Measurements from ENCODE around the gene COPA.

COPA gene

GRCh38 chr1:160258177-160258798, 84.8 kb downstream of the COPA start:
- H3K9ac ChIP-seq (ENCODE audit: low read depth, low read length): no peak overlapping the region
- H3K27me3 ChIP-seq (ENCODE audit: control insufficient read depth, insufficient read depth, low read length): no peaks in the 10 kb centered on the region
- H3K4me3 ChIP-seq (ENCODE audit: low read depth, low read length): no peak overlapping the region
- no peaks in the 10 kb centered on the region for H3K36me3 ChIP-seq (ENCODE audit: control insufficient read depth, insufficient read depth, low read length)
- H3K9me3 ChIP-seq (ENCODE audit: control insufficient read depth, insufficient read depth, low read length): no peaks in the 10 kb centered on the region
- peaks cover 9% of the 10 kb centered on the region for H3K4me1 ChIP-seq (ENCODE audit: control insufficient read depth, insufficient read depth, low read length)

GRCh38 chr1:160257411-160258015, 85.5 kb downstream of the COPA start:
- Histone ChIP-seq H3K9ac (ENCODE audit: low read depth, low read length) (no peak overlapping the region), H3K27me3 (ENCODE audit: control insufficient read depth, insufficient read depth, low read length) (no peaks in the 10 kb centered on the region), H3K4me1 (ENCODE audit: control insufficient read depth, insufficient read depth, low read length) (peaks cover 9% of the 10 kb centered on the region), H3K36me3 (ENCODE audit: control insufficient read depth, insufficient read depth, low read length) (no peaks in the 10 kb centered on the region), H3K4me3 (ENCODE audit: low read depth, low read length) (no peak overlapping the region), H3K9me3 (ENCODE audit: control insufficient read depth, insufficient read depth, low read length) (no peaks in the 10 kb centered on the region)

GRCh38 chr1:160256396-160257046, 86.5 kb downstream of the COPA start:
- H3K4me1 ChIP-seq (ENCODE audit: control insufficient read depth, insufficient read depth, low read length): peaks cover 9% of the 10 kb centered on the region
- no peaks in the 10 kb centered on the region for H3K9me3 ChIP-seq (ENCODE audit: control insufficient read depth, insufficient read depth, low read length)
- no peaks in the 10 kb centered on the region for H3K36me3 ChIP-seq (ENCODE audit: control insufficient read depth, insufficient read depth, low read length)
- no peak overlapping the region for H3K4me3 ChIP-seq (ENCODE audit: low read depth, low read length)
- H3K9ac ChIP-seq (ENCODE audit: low read depth, low read length): no peak overlapping the region
- no peaks in the 10 kb centered on the region for H3K27me3 ChIP-seq (ENCODE audit: control insufficient read depth, insufficient read depth, low read length)

- Histone ChIP-seq H3K36me3 (ENCODE audit: control insufficient read depth, insufficient read depth, low read length) (no peaks in the 10 kb centered on the region), H3K4me3 (ENCODE audit: low read depth, low read length) (no peak overlapping the region), H3K27me3 (ENCODE audit: control insufficient read depth, insufficient read depth, low read length) (no peaks in the 10 kb centered on the region), H3K4me1 (ENCODE audit: control insufficient read depth, insufficient read depth, low read length) (peaks cover 9% of the 10 kb centered on the region), H3K9ac (ENCODE audit: low read depth, low read length) (no peak overlapping the region), H3K9me3 (ENCODE audit: control insufficient read depth, insufficient read depth, low read length) (no peaks in the 10 kb centered on the region)
Observed at GRCh38 chr1:160255781-160256300, 87.2 kb downstream of the COPA start.

- Histone ChIP-seq H3K36me3 (ENCODE audit: control insufficient read depth, insufficient read depth, low read length) (no peaks in the 10 kb centered on the region), H3K4me1 (ENCODE audit: control insufficient read depth, insufficient read depth, low read length) (no peaks in the 10 kb centered on the region), H3K4me3 (ENCODE audit: low read depth, low read length) (no peak overlapping the region), H3K27me3 (ENCODE audit: control insufficient read depth, insufficient read depth, low read length) (no peaks in the 10 kb centered on the region), H3K9me3 (ENCODE audit: control insufficient read depth, insufficient read depth, low read length) (no peaks in the 10 kb centered on the region), H3K9ac (ENCODE audit: low read depth, low read length) (no peak overlapping the region)
Observed at GRCh38 chr1:160251687-160252526, 91.1 kb downstream of the COPA start.

GRCh38 chr1:160251011-160251410, 92.0 kb downstream of the COPA start:
- H3K36me3 ChIP-seq (ENCODE audit: control insufficient read depth, insufficient read depth, low read length): no peaks in the 10 kb centered on the region

GRCh38 chr1:160247053-160247452, 96.0 kb downstream of the COPA start:
- Histone ChIP-seq H3K4me1 (ENCODE audit: control insufficient read depth, insufficient read depth, low read length) (no peaks in the 10 kb centered on the region), H3K36me3 (ENCODE audit: control insufficient read depth, insufficient read depth, low read length) (no peaks in the 10 kb centered on the region), H3K9me3 (ENCODE audit: control insufficient read depth, insufficient read depth, low read length) (no peaks in the 10 kb centered on the region), H3K4me3 (ENCODE audit: low read depth, low read length) (no peak overlapping the region), H3K27me3 (ENCODE audit: control insufficient read depth, insufficient read depth, low read length) (no peaks in the 10 kb centered on the region), H3K9ac (ENCODE audit: low read depth, low read length) (no peak overlapping the region)

More at GRCh38 chr1:160251011-160251410, 92.0 kb downstream of the COPA start:
- no peaks in the 10 kb centered on the region for H3K9me3 ChIP-seq (ENCODE audit: control insufficient read depth, insufficient read depth, low read length)
- no peaks in the 10 kb centered on the region for H3K4me1 ChIP-seq (ENCODE audit: control insufficient read depth, insufficient read depth, low read length)
- H3K27me3 ChIP-seq (ENCODE audit: control insufficient read depth, insufficient read depth, low read length): no peaks in the 10 kb centered on the region
- no peak overlapping the region for H3K4me3 ChIP-seq (ENCODE audit: low read depth, low read length)
- no peak overlapping the region for H3K9ac ChIP-seq (ENCODE audit: low read depth, low read length)

- Histone ChIP-seq H3K4me3 (ENCODE audit: low read depth, low read length) (no peak overlapping the region), H3K36me3 (ENCODE audit: control insufficient read depth, insufficient read depth, low read length) (peaks cover 2% of the 10 kb centered on the region), H3K4me1 (ENCODE audit: control insufficient read depth, insufficient read depth, low read length) (no peaks in the 10 kb centered on the region), H3K9me3 (ENCODE audit: control insufficient read depth, insufficient read depth, low read length) (no peaks in the 10 kb centered on the region), H3K9ac (ENCODE audit: low read depth, low read length) (no peak overlapping the region), H3K27me3 (ENCODE audit: control insufficient read depth, insufficient read depth, low read length) (no peaks in the 10 kb centered on the region)
Observed at GRCh38 chr1:160245434-160245833, 97.6 kb downstream of the COPA start.

GRCh38 chr1:160244209-160244608, 98.8 kb downstream of the COPA start:
- Histone ChIP-seq H3K27me3 (ENCODE audit: control insufficient read depth, insufficient read depth, low read length) (no peaks in the 10 kb centered on the region), H3K9ac (ENCODE audit: low read depth, low read length) (no peak overlapping the region), H3K36me3 (ENCODE audit: control insufficient read depth, insufficient read depth, low read length) (peaks cover 14% of the 10 kb centered on the region)

GRCh38 chr1:160243767-160244166, 99.3 kb downstream of the COPA start:
- no peak overlapping the region for H3K9ac ChIP-seq (ENCODE audit: low read depth, low read length)
- no peak overlapping the region for H3K4me3 ChIP-seq (ENCODE audit: low read depth, low read length)
- no peaks in the 10 kb centered on the region for H3K27me3 ChIP-seq (ENCODE audit: control insufficient read depth, insufficient read depth, low read length)
- peaks cover 14% of the 10 kb centered on the region for H3K36me3 ChIP-seq (ENCODE audit: control insufficient read depth, insufficient read depth, low read length)
- H3K9me3 ChIP-seq (ENCODE audit: control insufficient read depth, insufficient read depth, low read length): no peaks in the 10 kb centered on the region
- no peaks in the 10 kb centered on the region for H3K4me1 ChIP-seq (ENCODE audit: control insufficient read depth, insufficient read depth, low read length)

More at GRCh38 chr1:160244209-160244608, 98.8 kb downstream of the COPA start:
- no peaks in the 10 kb centered on the region for H3K9me3 ChIP-seq (ENCODE audit: control insufficient read depth, insufficient read depth, low read length)
- H3K4me1 ChIP-seq (ENCODE audit: control insufficient read depth, insufficient read depth, low read length): no peaks in the 10 kb centered on the region
- H3K4me3 ChIP-seq (ENCODE audit: low read depth, low read length): no peak overlapping the region

GRCh38 chr1:160239582-160240299, 103.3 kb downstream of the COPA start:
- peaks cover 24% of the 10 kb centered on the region for H3K36me3 ChIP-seq (ENCODE audit: control insufficient read depth, insufficient read depth, low read length)
- H3K9me3 ChIP-seq (ENCODE audit: control insufficient read depth, insufficient read depth, low read length): no peaks in the 10 kb centered on the region
- H3K9ac ChIP-seq (ENCODE audit: low read depth, low read length): no peak overlapping the region
- H3K4me1 ChIP-seq (ENCODE audit: control insufficient read depth, insufficient read depth, low read length): no peaks in the 10 kb centered on the region
- H3K27me3 ChIP-seq (ENCODE audit: control insufficient read depth, insufficient read depth, low read length): no peaks in the 10 kb centered on the region
- no peak overlapping the region for H3K4me3 ChIP-seq (ENCODE audit: low read depth, low read length)
